Non-pigmented ciliary epithelial cell (primary cell): Measurements from ENCODE around the gene INTS1.
A peak's percentile ranks its signal among the peaks of the same experiment; 100 is the strongest.

Experiments used
- DNase-seq: peaks from one replicate; pipeline ENCODE4 v3.0.0-alpha.2; 2010; ENCODE audit warnings: low read depth

INTS1 gene

GRCh38 chr7:1542841-1543747 is 38.9 kb upstream of the INTS1 start:
- no peak for DNase-seq

- no peak for DNase-seq
These were observed 38.1 kb upstream of the INTS1 start for GRCh38 chr7:1542329-1542728.

- DNase-seq: no peak
These were observed 37.4 kb upstream of the INTS1 start for GRCh38 chr7:1541431-1542162.

GRCh38 chr7:1540776-1541271 is 36.6 kb upstream of the INTS1 start:
- DNase-seq: no peak

- DNase-seq: no peak
These were observed 35.9 kb upstream of the INTS1 start for GRCh38 chr7:1539882-1540775.

GRCh38 chr7:1539181-1539881 is 35.1 kb upstream of the INTS1 start:
- no peak for DNase-seq

- DNase-seq: no peak
These were observed 34.5 kb upstream of the INTS1 start for GRCh38 chr7:1538544-1539180.

- DNase-seq: peak; percentile 91
These were observed 33.6 kb upstream of the INTS1 start for GRCh38 chr7:1537535-1538412.

- peak; percentile 89 for DNase-seq
These were observed 32.8 kb upstream of the INTS1 start for GRCh38 chr7:1536743-1537534.

- DNase-seq: no peak
These were observed 32.2 kb upstream of the INTS1 start for GRCh38 chr7:1536455-1536742.

GRCh38 chr7:1535701-1536454 is 31.7 kb upstream of the INTS1 start:
- no peak for DNase-seq

- DNase-seq: no peak
These were observed 30.9 kb upstream of the INTS1 start for GRCh38 chr7:1535100-1535458.

- no peak for DNase-seq
These were observed 30.3 kb upstream of the INTS1 start for GRCh38 chr7:1534330-1535099.

- peak; percentile 72 for DNase-seq
These were observed 29.5 kb upstream of the INTS1 start for GRCh38 chr7:1533547-1534329.

- DNase-seq: no peak
These were observed 29.0 kb upstream of the INTS1 start for GRCh38 chr7:1533255-1533546.

- peak; percentile 63 for DNase-seq
These were observed 28.5 kb upstream of the INTS1 start for GRCh38 chr7:1532456-1533254.
